Glomerular visceral epithelial cell (primary cell): ENCODE results near the gene TBC1D5.
"Not testable (repeated sequence)": the region's sequence is repeated elsewhere in the genome, so short reads cannot be mapped to it uniquely, and the experiment has no call there.

Experiments
- DNase-seq: peaks from one replicate; pipeline ENCODE4 v3.0.0-alpha.2; 2016; ENCODE audit errors: extremely low spot score

The TBC1D5 gene

DNA sequence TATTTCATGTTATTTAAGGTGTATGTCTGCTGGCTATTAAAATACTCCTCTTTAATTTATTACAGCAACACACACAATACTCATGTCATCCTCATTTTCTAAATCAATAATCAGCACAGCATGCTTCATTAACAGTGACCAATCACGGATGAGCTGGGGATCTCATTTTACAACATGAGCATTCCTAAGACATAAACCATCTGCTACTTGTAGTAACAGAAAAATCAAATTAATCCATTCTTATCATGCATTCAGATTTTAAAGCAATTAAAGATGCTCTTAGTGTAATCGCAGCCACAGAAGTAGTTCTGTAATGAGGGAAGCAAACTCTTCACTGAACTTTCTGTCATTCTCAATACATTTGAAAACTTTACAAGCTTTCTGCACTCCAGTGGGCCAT lies 191.1 kb downstream of the TBC1D5 start:
- DNase-seq = no peak

GRCh38 chr3:17550624-17551023 lies 191.8 kb downstream of the TBC1D5 start:
- no peak for DNase-seq

DNA sequence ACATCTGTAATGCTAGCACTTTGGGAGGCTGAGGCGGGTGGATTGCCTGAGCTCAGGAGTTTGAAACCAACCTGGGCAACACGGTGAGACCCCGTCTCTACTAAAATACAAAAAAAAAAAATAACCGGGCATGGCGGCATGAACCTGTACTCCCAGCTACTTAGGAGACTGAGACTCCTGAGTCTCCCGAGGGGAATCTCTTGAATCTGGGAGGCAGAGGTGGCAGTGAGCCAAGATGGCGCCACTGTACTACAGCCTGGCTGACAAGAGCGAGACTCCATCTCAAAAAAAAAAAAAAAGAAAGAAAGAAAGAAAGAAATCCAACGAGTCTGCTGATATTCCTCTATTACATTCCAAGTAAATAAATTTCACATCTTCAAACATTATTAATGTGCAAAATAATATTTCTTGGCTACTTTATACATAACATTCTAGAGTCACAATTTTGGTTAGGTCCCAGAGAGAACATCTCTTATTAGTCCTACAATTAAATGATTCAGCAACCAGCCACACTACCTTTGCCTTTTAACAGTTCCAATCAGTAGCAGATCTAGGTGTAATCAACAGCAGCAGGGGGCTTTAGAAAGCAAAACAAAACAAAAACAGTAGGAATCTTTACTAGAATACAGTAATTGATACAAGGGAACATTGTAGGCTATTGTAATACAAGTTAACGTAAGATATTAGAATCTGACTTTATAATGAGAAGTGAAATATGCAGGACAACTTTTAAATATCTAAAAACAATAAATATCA lies 195.8 kb downstream of the TBC1D5 start:
- no peak for DNase-seq

- DNase-seq = no peak
Measured at GRCh38 chr3:17544632-17545031, 197.8 kb downstream of the TBC1D5 start.

GRCh38 chr3:17542591-17542990 lies 199.8 kb downstream of the TBC1D5 start:
- DNase-seq = no peak

DNA sequence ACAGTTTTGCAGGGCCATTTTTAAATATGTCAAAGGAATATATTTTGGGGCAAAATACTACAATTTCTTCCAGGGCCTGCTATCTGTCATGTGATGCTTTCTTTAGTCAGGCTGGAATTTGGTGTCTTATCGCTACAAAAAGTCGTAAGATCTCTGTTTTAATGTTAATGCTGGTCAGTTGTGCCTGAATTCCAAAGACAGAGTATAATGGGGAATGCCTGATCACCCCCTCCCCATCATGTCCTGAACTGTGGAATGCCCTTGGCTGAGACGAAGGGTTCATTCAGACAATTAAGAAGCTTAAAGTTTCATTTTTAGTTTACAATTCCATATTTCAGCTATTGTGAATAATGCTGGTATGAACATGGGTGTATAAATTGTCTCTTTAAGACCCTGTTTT lies 203.0 kb downstream of the TBC1D5 start:
- no peak for DNase-seq

- DNase-seq = no peak
Measured at GRCh38 chr3:17535274-17535673, 207.2 kb downstream of the TBC1D5 start.

- DNase-seq = not testable (repeated sequence)
Measured at GRCh38 chr3:17532446-17532845, 210.0 kb downstream of the TBC1D5 start.

GRCh38 chr3:17529677-17530076 lies 212.8 kb downstream of the TBC1D5 start:
- DNase-seq = no peak

- no peak for DNase-seq
Measured at GRCh38 chr3:17518189-17519059, 224.0 kb downstream of the TBC1D5 start.

GRCh38 chr3:17515445-17516234 lies 226.8 kb downstream of the TBC1D5 start:
- no peak for DNase-seq

- DNase-seq = no peak
Measured at GRCh38 chr3:17514597-17514996, 227.8 kb downstream of the TBC1D5 start.

DNA sequence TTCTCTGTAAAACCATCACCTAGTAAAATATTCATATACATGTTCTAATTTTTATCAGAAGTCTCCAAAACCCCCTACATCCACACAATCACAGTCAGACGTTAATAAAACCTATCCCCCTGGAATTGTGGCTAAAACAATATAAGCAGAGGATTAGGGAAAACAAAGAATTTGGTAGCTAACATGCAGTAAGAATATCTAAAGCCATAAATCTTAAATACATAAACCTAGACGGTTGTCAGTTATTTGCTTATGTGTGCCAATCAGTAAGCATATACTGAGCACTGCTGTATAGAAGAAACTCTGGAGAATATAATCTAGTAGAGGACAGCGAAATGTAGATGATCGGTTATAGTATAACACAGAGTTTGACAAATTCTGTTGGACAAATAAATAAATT lies 232.2 kb downstream of the TBC1D5 start:
- DNase-seq = no peak

DNA sequence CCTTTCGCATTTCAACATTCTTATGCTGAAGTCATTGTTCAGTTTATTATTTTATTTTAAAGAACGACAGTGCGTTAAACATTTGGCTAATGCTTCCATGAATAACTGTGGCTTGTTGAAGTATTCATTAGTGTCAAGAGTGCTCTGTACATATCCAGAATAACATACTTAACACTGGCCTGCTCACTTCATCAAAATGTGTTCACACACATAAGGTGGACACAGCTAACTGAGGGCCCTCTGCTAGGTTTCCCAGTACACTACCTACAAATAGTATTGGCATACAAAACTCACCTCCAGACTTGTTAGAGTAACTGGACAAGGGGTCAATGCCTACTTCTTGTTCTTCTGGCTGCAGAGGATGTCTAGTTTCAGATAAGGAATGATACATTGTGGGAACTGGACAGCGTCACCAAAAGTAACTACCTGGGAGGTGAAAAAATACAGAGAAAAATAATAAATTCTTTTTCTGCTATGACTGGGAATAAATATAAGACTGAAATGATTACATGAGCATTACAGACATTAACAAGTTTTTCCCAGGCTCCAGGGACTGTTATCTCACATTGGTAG lies 234.2 kb downstream of the TBC1D5 start:
- no peak for DNase-seq

- DNase-seq = no peak
Measured at GRCh38 chr3:17507480-17507879, 235.0 kb downstream of the TBC1D5 start.

GRCh38 chr3:17505856-17506255 lies 236.6 kb downstream of the TBC1D5 start:
- no peak for DNase-seq

DNA sequence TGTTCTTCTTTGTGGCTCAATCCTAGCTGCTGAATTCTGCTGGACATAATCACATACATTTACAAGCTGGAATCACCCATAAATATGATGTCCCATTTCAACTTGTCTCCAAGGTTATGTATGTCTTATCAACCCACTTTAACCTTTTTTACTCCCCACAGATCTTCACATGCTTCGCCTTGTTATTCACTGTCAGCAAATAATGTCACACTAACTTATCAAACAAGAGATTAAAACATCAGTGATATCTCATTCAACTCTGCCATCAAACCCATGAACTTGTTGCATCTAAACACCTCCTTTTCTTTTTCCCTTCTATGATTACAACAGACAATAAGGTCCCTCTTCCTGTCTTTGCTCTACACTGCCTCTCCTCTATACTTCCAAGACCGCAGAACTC lies 240.7 kb downstream of the TBC1D5 start:
- DNase-seq = no peak

- DNase-seq = peak; percentile 8
Measured at GRCh38 chr3:17500618-17501017, 241.8 kb downstream of the TBC1D5 start.

DNA sequence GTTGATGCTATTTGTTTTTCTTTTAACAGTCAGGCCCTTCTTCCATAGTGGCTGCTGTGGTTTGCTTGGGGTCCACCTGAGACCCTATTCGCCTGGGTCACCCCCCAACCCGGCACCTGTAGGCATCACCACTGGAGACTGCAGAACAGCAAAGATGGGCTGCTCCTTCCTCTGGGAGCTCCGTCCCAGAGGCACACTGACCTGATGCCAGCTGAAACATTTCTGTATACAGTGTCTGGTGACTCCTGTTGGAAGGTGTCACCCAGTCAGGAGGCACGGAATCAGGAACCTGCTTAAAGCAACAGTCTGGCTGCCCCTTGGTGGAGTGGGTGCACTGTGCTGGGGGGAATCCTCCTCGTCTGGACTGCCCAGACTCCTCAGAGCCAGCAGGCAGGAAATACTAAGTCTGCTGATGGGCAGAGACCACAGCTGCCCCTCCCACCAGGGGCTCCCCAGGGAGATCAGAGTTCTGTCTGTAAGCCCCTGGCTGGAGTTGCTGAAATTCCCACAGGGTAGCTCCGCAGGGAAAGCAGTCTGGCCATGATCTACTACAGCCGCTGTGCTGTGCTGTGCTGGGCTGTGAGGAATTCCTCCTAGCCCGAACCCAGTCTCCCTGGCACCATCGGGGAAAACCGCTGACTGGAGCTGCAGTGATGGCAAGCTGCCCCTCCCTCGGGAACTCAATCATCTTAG lies 248.2 kb downstream of the TBC1D5 start:
- no peak for DNase-seq

GRCh38 chr3:17491601-17492000 lies 250.8 kb downstream of the TBC1D5 start:
- peak; percentile 54 for DNase-seq

- not testable (repeated sequence) for DNase-seq
Measured at GRCh38 chr3:17491190-17491589, 251.2 kb downstream of the TBC1D5 start.
